Stimulated activated CD8-positive, alpha-beta memory T cell treated with anti-CD3 and anti-CD28 coated beads, Interleukin-7, amount 100 ng/mL, for 4 hours (primary cell): Measurements from ENCODE around the gene C1orf198.

Source experiments
- DNase-seq, 2 donors: peaks; one replicate each; pipeline ENCODE4 v3.0.0-alpha.2; 2020; ENCODE audit warnings: low read depth in 2 of 2

The C1orf198 gene

GRCh38 chr1:230833511-230833910 lies 34.8 kb downstream of the C1orf198 start:
- DNase-seq = no peak

GRCh38 chr1:230832476-230832875 lies 35.8 kb downstream of the C1orf198 start:
- DNase-seq = no peak

GRCh38 chr1:230831771-230832170 lies 36.5 kb downstream of the C1orf198 start:
- no peak for DNase-seq

GRCh38 chr1:230828421-230828820 lies 39.9 kb downstream of the C1orf198 start:
- DNase-seq = no peak

- no peak for DNase-seq
These were observed 40.5 kb downstream of the C1orf198 start for GRCh38 chr1:230827801-230828200.

DNA sequence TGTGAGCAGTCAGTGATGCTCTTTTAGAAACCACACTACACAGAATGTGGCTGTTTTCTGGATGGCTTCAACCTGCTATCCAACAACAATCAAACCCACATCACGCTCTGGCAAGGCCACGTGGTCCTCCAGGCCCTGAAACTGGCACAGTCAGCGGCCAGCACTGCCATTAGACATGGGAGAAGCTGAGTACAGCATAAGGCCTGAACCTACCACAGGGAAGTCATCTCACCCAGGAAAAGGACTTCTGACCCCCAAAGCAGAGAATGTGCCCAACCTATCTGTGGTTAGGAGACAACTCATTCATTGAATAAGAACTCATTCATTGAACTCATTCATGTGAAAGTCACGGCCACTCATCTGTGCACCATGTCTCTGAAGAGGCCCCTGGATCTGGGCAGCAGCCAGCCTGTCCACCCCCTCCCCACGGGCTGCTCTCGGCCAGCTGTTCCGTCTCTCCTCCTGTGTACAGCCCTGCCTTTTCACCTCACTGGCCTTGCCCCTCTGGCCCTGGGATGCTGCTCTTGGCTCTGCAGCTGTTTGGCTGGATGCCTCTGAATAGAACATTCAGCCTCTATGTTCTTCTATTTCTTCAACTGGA lies 41.1 kb downstream of the C1orf198 start:
- no peak for DNase-seq

- DNase-seq = no peak
These were observed 42.0 kb downstream of the C1orf198 start for GRCh38 chr1:230826166-230826875.

- no peak for DNase-seq
These were observed 42.6 kb downstream of the C1orf198 start for GRCh38 chr1:230825761-230826160.

- no peak for DNase-seq
These were observed 43.2 kb downstream of the C1orf198 start for GRCh38 chr1:230824919-230825721.

GRCh38 chr1:230824551-230824918 lies 43.8 kb downstream of the C1orf198 start:
- DNase-seq = no peak

- DNase-seq = no peak
These were observed 44.4 kb downstream of the C1orf198 start for GRCh38 chr1:230823931-230824381.

DNA sequence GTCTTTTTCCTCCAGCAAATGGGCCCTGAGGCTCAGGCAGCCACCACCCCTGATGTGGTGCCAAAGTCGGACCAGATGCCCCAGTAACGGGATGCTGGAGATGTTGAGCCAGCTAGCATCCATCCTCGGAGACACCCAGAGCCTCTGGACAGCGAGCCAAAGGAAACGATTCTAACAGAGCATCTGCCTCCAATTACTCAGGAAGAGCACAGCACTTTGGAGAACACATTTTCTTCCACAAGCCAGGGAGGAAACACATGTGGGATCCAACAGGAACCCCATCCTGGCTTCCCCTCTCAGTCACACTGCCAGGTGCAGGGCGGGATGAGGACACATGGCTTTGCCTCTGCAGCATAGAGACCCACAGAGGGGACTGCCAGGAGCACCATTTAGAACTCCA lies 44.9 kb downstream of the C1orf198 start:
- no peak for DNase-seq

DNA sequence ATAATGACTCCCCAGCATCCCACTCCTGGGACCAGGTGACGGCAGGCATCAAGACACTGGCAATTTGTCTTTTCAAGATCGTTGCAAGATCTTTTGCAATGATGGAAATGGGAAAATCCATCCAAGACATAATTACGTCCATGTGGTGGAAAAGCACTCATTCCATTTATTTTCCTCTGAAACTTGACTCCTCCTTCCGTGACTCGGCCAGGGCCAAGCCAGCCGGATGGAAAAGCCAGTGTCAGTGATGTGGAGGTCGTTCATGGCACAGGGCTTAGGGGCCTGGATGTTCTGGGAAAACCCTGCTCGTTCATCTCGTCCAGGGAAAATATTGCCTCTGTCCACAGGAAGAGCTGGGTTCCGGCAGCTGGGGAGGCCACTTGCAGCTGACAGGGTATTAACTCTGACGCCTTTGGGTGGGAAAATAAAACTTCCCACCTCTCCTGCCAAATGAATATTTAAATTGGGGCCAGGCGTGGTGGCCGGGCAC lies 46.2 kb downstream of the C1orf198 start:
- DNase-seq = no peak

DNA sequence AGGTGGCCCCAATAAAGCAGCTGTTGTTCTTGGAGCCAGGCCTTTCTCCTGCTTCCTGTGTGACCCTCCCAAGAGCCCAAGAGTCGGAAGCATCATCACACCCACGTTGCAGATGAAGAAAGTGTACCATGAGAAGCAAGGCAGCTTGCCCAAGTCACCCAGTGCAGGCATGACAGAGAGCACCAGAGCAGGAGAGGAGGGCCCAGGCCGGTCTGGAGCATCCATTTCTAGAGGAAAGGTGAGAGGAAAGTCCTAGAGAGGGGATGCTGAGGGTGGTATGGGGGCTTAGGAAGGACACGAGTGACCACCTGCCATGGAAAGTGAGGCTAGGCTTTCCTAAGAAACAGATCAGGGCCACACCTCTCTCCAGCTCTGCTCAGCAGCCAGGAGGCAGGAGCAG lies 47.0 kb downstream of the C1orf198 start:
- no peak for DNase-seq

DNA sequence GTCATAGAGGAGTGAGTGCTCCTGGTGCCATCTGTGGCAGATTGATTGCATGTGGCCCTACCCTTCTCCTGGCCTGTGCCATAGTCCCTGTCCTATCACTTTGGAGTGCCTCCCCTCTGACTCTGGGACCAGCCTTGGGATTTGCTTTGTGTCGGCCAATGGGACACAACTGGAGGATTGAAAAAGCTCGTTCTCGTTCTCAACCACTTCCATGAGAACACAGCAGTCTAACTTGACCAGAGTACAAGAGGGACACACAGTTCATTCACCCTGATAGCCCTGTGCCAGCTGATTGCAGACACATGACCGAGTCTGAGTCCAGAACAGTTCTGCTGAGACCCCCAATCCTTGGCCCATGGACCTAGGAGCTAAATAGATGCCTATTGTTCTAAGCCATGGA lies 47.8 kb downstream of the C1orf198 start:
- no peak for DNase-seq

DNA sequence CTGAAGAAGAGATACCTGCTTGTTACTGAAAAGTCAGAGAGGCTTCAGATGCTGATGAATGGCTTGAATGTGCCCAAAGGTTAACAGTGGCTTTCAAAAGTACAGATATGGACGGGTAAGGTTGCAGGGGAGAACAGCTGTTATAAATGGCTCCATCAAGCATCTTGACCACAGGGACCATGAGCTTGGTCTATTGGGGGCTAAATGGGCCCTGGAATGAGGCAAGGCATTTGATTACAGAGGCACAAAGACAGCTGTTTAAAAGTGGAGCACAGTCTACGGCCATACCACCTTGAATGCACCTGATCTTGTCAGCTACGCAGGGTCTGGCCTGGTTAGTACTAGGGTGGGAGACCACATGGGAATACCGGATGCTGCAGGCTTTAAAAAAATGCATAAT lies 48.3 kb downstream of the C1orf198 start:
- no peak for DNase-seq

- DNase-seq = no peak
These were observed 49.4 kb downstream of the C1orf198 start for GRCh38 chr1:230818901-230819300.

DNA sequence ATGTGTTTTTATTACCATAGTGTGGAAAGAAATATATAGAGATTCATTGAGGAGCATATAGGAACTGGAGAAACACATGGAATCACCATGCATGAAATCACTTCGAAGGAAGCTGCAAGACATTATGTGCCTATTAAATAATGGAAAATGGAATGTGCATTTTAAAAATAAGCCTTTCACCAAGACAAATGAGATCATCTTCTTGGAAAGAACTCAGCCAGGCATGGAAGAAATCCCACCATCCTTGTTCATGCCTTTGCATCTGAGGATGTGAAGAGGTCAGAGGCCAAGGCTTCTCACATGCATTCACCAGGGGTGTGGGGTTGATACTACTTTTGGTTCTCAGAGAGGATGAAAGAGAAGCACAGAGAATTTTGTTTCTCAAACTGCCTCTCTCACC lies 50.0 kb downstream of the C1orf198 start:
- DNase-seq = no peak

DNA sequence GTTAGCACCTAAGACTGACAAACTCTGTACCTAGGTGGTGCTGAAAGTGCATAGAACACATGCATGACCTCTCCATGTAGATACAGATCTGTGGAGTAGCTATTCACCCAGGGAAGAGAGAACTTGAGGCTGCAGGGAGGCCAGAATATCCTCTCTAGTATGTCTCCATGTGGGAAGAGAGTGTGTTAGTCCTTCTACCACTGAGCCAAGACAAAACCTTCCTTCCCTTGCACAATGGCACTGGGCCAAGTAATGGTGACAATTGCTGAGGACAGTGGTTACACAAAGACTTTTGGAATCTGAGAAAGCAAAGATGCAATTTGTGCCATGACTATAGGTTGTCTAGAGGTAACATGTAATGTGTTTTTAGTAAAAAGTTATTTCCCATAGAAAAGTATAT lies 52.3 kb downstream of the C1orf198 start:
- no peak for DNase-seq

DNA sequence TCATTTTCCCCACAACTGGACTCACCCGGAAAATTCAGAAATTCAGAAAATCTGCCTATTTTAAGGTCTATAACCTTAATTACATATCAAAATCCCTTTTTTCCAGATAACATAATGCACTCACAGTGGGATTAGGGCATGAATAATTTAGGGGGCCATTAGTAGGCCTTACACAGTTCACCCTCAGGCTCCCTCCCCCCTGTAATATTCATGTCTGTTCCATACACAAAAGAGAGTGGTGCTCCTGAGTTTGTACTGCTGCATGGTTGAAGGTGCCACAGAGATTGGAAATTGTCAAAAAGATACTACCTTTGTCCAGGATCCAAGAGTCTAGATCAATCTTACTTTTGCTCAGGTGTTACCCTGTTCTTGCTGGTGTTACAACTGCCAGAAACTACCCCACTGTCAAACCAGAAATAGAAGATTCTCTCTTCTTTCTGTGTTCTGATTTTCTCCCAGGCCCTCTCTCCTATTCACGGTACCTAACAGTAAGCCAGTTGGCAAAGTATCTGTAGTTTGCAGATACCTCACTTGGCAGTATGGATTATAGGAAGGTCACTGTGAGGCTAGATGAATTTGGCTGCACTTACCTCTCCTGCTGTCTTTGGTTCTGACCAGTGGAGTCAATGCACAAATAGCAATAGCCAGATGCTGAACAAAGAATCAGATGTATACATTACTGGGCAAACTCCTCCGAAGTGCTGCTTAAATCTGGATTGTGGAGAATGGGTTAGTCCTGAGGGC lies 53.2 kb downstream of the C1orf198 start:
- no peak for DNase-seq

- DNase-seq = no peak
These were observed 55.8 kb downstream of the C1orf198 start for GRCh38 chr1:230812568-230812967.
